ENCODE data around the gene MZF1. TPM values are rescaled to one million over a fixed set of nuclear protein-coding genes. Genes with fewer than 3 reads are reported as not detected.

MZF1 gene
- total and polyA plus RNA-seq, 2 donors (not counting 3 experiments of a cell fraction or from before 2014, with no cell fraction given), result 26.4 to 30.8 TPM

GRCh38 chr19:58548859-58549663 lies 24.1 kb downstream of the MZF1 start:
- POLR2A ChIA-PET, result interaction anchor here (0.6 kb wide), 1 partner anchor 26 kb away, joined by 5 read pairs; no protein-coding TSS in a partner anchor
- Histone ChIP-seq H3K9me3 (replicated peaks; ENCODE audit: control insufficient read depth, insufficient read depth, low read length) (no peaks in the 10 kb centered on the region), H3K4me3 (replicated peaks in 1 of 3; ENCODE audit: insufficient read depth in 1 of 3, low read depth in 1 of 3, low read length in 3 of 3) (no peak overlapping the region), H3K27ac (ENCODE audit: insufficient read depth, low read depth, low read length) (no peak overlapping the region), H2AFZ (ENCODE audit: low read depth, low read length) (no peak overlapping the region), H3K9me1 (replicated peaks; ENCODE audit: control insufficient read depth, extremely low read depth, insufficient read depth, low read length) (no peaks in the 10 kb centered on the region), H3K79me2 (ENCODE audit: control insufficient read depth, insufficient read depth, low read length) (peaks cover 50% of the 10 kb centered on the region), H3K4me1 (ENCODE audit: control insufficient read depth, extremely low read depth, insufficient read depth, low read length) (peaks cover 20% of the 10 kb centered on the region), H3K9ac (replicated peaks; ENCODE audit: extremely low read depth, insufficient read depth, low read length) (no peak overlapping the region), H3K36me3 (ENCODE audit: control insufficient read depth in 2 of 2, extremely low read depth in 1 of 2, insufficient read depth in 2 of 2, low read length in 2 of 2) (peaks cover 14 to 50% of the 10 kb centered on the region in 2 experiments), H4K20me1 (replicated peaks; ENCODE audit: control insufficient read depth, extremely low read depth, insufficient read depth, low read length) (peaks cover 4% of the 10 kb centered on the region), H3K4me2 (ENCODE audit: insufficient read depth, low read length) (no peak overlapping the region), H3K27me3 (ENCODE audit: control insufficient read depth in 2 of 2, insufficient read depth in 2 of 2, low read length in 2 of 2) (no peaks in the 10 kb centered on the region)
- CTCF ChIA-PET, result interaction anchor here (1.4 kb wide), 1 partner anchor 29 kb away, joined by 6 read pairs; the partner anchor contains the start of gene ZBTB45
- intact Hi-C loops (cut with micrococcal nuclease) (no loop called here), dilution Hi-C loops (cut with MboI; ENCODE audit: extremely low pct_ligation_motif_present, low sequenced_read_pairs) (no loop called here)
- no TSS peak for BruUV-seq (replicated peaks)
- no peak for FAIRE-seq
- no peak for DNase-seq (ENCODE audit: low read depth, low spot score)
- no peak for TF ChIP-seq FOS (IDR thresholded peaks at IDR 0.05; ENCODE audit: borderline replicate concordance, insufficient read depth, low read length)
- TF ChIP-seq MYC (IDR thresholded peaks at IDR 0.05; ENCODE audit: low read depth, low read length), result no peak

DNA sequence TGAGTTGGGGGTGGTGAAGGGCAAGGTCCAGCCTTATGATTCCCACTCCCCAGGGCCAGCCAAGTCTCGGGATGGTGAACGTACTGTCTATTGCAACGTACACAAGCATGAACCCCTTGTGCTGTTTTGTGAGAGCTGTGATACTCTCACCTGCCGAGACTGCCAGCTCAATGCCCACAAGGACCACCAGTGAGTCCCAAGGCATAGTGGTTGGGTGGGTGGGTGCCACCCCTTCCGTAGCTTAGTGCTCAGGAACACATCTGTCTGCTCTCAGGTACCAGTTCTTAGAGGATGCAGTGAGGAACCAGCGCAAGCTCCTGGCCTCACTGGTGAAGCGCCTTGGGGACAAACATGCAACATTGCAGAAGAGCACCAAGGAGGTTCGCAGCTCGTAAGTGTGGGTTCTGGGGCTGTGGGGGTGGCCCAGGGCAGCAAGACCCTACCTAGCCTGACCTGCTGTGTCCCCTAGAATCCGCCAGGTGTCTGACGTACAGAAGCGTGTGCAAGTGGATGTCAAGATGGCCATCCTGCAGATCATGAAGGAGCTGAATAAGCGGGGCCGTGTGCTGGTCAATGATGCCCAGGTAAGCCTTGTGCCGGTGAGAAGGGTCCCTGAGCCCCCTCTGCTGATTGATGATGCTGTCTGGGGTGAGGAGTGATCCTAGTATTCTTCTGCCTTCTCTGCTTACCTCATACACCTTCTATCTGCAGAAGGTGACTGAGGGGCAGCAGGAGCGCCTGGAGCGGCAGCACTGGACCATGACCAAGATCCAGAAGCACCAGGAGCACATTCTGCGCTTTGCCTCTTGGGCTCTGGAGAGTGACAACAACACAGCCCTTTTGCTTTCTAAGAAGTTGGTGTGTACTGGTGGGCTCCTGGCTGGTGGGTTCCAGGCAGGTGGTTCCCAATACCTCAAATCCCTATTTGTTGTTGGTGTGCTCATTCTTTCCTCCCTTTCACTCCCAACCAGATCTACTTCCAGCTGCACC lies 25.5 kb downstream of the MZF1 start:
- FAIRE-seq, result no peak
- intact Hi-C loops (cut with micrococcal nuclease), result no loop called here
- BruUV-seq (replicated peaks), result no TSS peak
- H3K4me3 ChIP-seq (replicated peaks in 1 of 3; ENCODE audit: insufficient read depth in 1 of 3, low read depth in 1 of 3, low read length in 3 of 3), result no peak overlapping the region
- no peak overlapping the region for H3K27ac ChIP-seq (ENCODE audit: insufficient read depth, low read depth, low read length)
- H3K9me1 ChIP-seq (replicated peaks; ENCODE audit: control insufficient read depth, extremely low read depth, insufficient read depth, low read length), result no peaks in the 10 kb centered on the region
- no peak overlapping the region for H3K4me2 ChIP-seq (ENCODE audit: insufficient read depth, low read length)
- peaks cover 50% of the 10 kb centered on the region for H3K79me2 ChIP-seq (ENCODE audit: control insufficient read depth, insufficient read depth, low read length)
- POLR2A ChIA-PET, result no interaction called here
- H4K20me1 ChIP-seq (replicated peaks; ENCODE audit: control insufficient read depth, extremely low read depth, insufficient read depth, low read length), result peaks cover 4% of the 10 kb centered on the region
- peaks cover 15% of the 10 kb centered on the region for H3K4me1 ChIP-seq (ENCODE audit: control insufficient read depth, extremely low read depth, insufficient read depth, low read length)
- H3K27me3 ChIP-seq (ENCODE audit: control insufficient read depth in 2 of 2, insufficient read depth in 2 of 2, low read length in 2 of 2), result no peaks in the 10 kb centered on the region
- TF ChIP-seq EZH2 (IDR thresholded peaks at IDR 0.05; ENCODE audit: borderline replicate concordance, low read depth, low read length, severe bottlenecking) (no peak), POLR2A (IDR thresholded peaks at IDR 0.05; ENCODE audit: low read depth, low read length) (no peak), CTCF (IDR thresholded peaks at IDR 0.05; ENCODE audit: extremely low read depth in 1 of 2, insufficient read depth in 1 of 2, low read depth in 1 of 2, low read length in 2 of 2) (no peak), MYC (IDR thresholded peaks at IDR 0.05; ENCODE audit: low read depth, low read length) (no peak)
- TF ChIP-seq, protein P1, sequence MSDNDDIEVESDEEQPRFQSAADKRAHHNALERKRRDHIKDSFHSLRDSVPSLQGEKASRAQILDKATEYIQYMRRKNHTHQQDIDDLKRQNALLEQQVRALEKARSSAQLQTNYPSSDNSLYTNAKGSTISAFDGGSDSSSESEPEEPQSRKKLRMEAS (IDR thresholded peaks at IDR 0.05; ENCODE audit: insufficient read depth, insufficient read length), result no peak
- DNase-seq (ENCODE audit: low read depth, low spot score), result no peak
- CTCF ChIA-PET, result interaction anchor here (1.3 to 1.4 kb wide), 2 partner anchors 27 to 34 kb away, joined by 4 to 9 read pairs; partner anchors contain the start of gene ZBTB45
- H3K9me3 ChIP-seq (replicated peaks; ENCODE audit: control insufficient read depth, insufficient read depth, low read length), result no peaks in the 10 kb centered on the region
- peaks cover 14 to 50% of the 10 kb centered on the region in 2 experiments for H3K36me3 ChIP-seq (ENCODE audit: control insufficient read depth in 2 of 2, extremely low read depth in 1 of 2, insufficient read depth in 2 of 2, low read length in 2 of 2)
- H2AFZ ChIP-seq (ENCODE audit: low read depth, low read length), result no peak overlapping the region
- dilution Hi-C loops (cut with MboI; ENCODE audit: extremely low pct_ligation_motif_present, low sequenced_read_pairs), result no loop called here
- H3K9ac ChIP-seq (replicated peaks; ENCODE audit: extremely low read depth, insufficient read depth, low read length), result no peak overlapping the region
